Stimulated activated CD8-positive, alpha-beta memory T cell treated with anti-CD3 and anti-CD28 coated beads, Interleukin-12 subunit alpha, Interleukin-12 subunit beta, amount 100 ng/mL, for 24 hours (primary cell): ENCODE measurements around the gene CEP85L.
"Not testable (repeated sequence)": the region's sequence is repeated elsewhere in the genome, so short reads cannot be mapped to it uniquely, and the experiment has no call there.

Experiments used
- DNase-seq: peaks from one replicate; pipeline ENCODE4 v3.0.0-alpha.2; 2020; ENCODE audit errors: extremely low read depth

CEP85L gene

GRCh38 chr6:118500130-118501015 lies 151.0 kb downstream of the CEP85L start:
- DNase-seq = no peak

GRCh38 chr6:118495485-118496280 lies 155.7 kb downstream of the CEP85L start:
- no peak for DNase-seq

DNA sequence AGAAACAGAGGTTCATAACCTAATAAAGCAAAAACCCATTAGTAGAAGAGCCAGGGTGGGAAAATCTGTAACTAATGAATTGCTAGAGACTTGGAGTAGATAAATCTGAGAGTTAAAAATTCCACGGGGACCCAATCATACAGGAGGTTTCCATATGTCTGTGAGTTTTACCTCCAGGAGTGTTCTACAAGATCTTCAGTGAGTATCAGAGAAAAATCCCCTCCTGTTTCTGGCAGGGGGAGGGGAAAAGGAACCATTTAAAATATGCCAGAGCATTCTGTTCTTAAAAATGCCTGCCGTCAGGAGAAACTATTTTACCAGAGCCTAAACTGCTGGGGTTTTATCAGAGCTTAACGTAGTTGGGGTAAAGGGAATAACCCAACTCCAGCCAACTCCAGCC lies 157.3 kb downstream of the CEP85L start:
- DNase-seq = no peak

- DNase-seq = no peak
Observed at GRCh38 chr6:118489990-118490389, 161.4 kb downstream of the CEP85L start.

DNA sequence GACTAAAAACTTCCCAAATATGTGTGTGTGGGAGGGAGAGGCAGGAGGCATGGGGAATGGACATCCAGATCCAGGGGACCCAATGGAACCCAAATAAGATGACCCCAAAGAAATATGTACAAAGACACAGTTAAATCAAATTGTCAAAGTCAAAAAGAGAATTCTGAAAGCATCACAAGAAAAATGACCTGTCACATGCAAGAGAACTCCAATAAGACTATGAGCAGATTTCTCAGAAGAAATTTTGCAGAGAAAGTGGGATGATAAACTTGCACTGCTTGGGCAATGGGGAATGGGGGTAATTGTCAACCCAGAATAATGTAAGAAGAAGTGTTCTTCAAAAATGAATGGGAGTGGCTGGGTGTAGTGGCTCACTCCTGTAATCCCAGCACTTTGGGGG lies 162.8 kb downstream of the CEP85L start:
- no peak for DNase-seq

- no peak for DNase-seq
Observed at GRCh38 chr6:118485601-118486550, 165.5 kb downstream of the CEP85L start.

- no peak for DNase-seq
Observed at GRCh38 chr6:118476551-118476950, 174.8 kb downstream of the CEP85L start.

- DNase-seq = no peak
Observed at GRCh38 chr6:118473266-118473665, 178.1 kb downstream of the CEP85L start.

GRCh38 chr6:118469468-118469867 lies 181.9 kb downstream of the CEP85L start:
- DNase-seq = no peak

GRCh38 chr6:118468682-118469465 lies 182.5 kb downstream of the CEP85L start:
- no peak for DNase-seq

DNA sequence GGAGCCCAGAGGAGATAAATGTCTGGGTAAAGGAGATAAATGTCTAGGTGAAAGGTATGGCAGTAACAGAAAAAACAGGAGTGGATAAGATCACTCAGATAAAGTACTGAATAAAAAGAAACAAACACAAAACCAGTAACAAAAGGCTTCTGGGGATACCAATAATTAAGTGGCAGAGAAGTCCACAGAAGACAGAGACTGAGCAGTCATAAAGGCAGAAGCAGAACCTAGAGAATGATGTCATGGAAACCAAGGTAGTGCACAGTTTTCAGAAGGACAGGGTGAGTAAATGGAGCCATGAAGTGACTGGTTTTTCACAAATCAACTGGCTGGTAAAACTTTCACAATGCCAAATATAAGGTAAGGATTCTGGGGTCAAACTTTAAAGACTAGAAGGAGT lies 184.2 kb downstream of the CEP85L start:
- DNase-seq = no peak

DNA sequence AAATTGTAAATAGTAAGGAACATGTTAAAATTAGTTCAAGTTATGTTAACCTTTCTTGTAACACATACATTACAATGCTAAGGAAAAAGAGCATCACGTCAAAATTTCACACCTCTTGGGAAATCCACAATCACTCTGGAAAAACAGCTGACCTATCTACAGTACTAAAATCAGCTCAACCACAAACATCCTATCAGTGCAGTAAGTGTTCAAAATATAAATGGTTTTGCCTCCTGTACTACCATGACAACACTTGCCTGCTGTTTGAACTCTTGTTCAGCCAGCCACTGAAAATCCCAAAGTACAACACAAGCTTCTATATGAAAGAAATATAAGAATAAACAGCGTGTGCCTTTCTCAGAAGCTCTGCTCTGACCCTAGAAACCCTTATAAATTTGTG lies 186.8 kb downstream of the CEP85L start:
- DNase-seq = no peak

- DNase-seq = no peak
Observed at GRCh38 chr6:118460958-118461470, 190.4 kb downstream of the CEP85L start.

DNA sequence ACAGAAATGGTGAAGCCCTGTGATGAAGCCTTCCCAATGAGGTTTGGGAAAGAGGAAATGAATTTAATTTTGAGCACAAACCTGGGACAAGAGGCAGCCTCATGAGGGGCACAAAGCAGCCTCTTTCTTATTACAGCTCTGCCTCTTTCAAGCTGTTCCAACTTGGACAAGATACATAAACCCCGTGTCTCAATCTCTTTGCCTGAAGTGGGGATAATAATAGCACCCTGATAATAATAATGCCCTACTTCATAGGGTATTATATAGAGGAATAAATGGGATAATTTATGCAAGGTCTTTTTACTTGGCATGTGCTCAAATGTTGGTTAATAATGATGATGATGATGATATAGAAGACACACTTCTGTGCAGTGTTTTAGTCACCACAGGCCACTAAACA lies 194.4 kb downstream of the CEP85L start:
- no peak for DNase-seq

- no peak for DNase-seq
Observed at GRCh38 chr6:118451839-118452238, 199.6 kb downstream of the CEP85L start.

- no peak for DNase-seq
Observed at GRCh38 chr6:118444796-118445195, 206.6 kb downstream of the CEP85L start.

DNA sequence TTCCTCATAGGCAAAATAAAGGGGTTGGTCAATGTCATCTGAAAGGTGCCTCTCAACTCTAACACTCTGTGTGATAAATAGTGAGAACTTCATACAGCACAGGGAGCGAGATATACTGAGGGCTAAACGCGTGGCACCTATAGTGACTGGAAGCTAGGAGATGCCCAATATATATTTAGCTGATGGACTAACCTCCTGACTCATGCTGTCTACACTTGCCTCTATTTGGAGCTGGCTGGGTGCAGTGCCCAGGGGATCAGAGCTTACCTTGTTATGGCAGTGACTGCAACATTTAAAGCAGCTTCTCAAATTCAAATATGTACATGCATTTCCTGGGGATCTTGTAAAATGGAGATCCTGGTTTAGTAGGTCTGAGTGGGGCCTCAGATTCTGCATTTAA lies 214.9 kb downstream of the CEP85L start:
- no peak for DNase-seq

DNA sequence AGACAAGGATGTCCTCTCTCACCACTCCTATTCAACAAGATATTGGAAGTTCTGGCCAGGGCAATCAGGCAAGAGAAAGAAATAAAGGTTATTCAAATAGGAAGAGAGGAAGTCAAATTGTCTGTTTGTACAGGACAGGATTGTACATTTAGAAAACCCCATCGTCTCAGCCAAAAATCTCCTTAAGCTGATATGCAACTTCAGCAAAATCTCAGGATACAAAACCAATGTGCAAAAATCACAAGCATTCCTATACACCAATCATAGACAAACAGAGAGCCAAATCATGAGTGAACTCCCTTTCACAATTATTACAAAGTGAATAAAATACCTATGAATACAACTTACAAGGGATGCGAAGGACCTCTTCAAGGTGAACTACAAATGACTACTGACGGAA lies 217.2 kb downstream of the CEP85L start:
- not testable (repeated sequence) for DNase-seq

GRCh38 chr6:118421312-118421711 lies 230.1 kb downstream of the CEP85L start:
- not testable (repeated sequence) for DNase-seq

DNA sequence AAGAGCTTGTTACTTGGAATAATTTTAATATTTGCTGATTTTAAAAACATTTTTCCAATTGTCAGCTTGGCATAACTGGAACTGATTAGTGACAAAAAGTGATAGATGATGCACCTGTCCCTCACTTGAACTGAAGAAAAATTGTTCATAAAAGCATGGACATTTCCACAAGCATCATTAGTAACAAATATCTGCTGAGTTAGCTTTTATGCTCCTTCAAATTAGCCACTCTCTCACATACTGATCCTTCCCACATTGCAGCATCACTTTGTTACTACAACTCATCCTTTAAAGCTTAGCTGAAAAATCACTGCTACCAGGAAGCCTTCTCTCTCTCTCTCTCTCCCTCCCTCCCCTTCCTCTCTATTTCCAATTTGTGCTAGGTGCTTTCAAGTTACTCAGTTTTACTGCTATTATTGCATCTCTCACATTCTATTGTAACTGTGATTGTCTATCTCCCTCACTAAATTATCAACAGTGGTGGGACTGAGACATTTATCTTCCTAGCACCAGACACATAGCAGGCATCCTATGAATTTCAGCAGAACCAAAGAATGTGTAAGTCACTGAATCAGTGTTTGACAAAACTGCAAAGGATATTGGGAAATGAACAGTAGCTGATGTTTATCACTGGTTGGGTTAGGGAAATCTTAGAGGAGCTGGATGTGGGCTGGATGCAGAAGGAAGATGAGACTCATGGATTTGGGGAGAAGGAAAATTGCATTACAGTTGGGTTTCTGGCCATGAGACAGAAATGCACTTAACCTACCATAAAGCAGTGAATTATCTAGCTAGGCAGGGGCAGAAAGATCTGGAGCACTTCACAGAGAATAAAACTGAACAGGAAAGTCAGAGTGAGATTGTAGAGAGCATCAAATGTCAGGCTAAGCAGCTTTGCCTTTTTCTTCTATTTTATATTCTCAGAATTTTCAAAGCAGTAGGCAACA lies 231.7 kb downstream of the CEP85L start:
- no peak for DNase-seq
